IMR-90 (cell line): ENCODE results near the gene MEIS3. TPM values are rescaled to one million over a fixed set of nuclear protein-coding genes. Genes with fewer than 3 reads are reported as not detected.

Source experiments
- ATAC-seq: fragments of 200-7000 bp; cut with Tn5 transposase; 2 replicates; pipeline ENCODE4 v1.9.1; 2020; ENCODE audit warnings: low read depth, mild to moderate bottlenecking, moderate library complexity
- BruUV-seq: library from RNA; stranded (reverse); fragments of 400-500 nt; replicated peaks from 2 replicates; lab custom pipeline; 2021; lab: Mats Ljungman, UMichigan
- CTCF ChIA-PET: fragments of 300-600 bp; formaldehyde crosslinking; extraction: SDS; loops from one replicate; lab custom pipeline; 2021; ENCODE audit warnings: antibody characterized with exemption; lab: Yijun Ruan, JAX
- POLR2A ChIA-PET: fragments of 300-600 bp; sonication (Branson Sonifier 250); formaldehyde crosslinking; loops from one replicate; lab custom pipeline; 2022; ENCODE audit warnings: antibody characterized with exemption; ENCODE audit not compliant: unreplicated experiment; lab: Charles Lee
- DNase-seq: peaks from one replicate; pipeline ENCODE4 v3.0.0; 2013
- H2AFZ ChIP-seq: replicated peaks from 2 replicates; pipeline ENCODE3; 2013; ENCODE audit warnings: low read length, mild to moderate bottlenecking; ENCODE audit not compliant: poor library complexity
- H2AK5ac ChIP-seq: 2 replicates; pipeline ENCODE4 v1.6.1; 2013; ENCODE audit warnings: low read depth, low read length, inconsistent platforms
- H2AK9ac ChIP-seq: replicated peaks from 2 replicates; pipeline ENCODE3; 2013; ENCODE audit warnings: mild to moderate bottlenecking, low read depth, low read length, moderate library complexity; ENCODE audit not compliant: poor library complexity
- H2BK120ac ChIP-seq: 2 replicates; pipeline ENCODE4 v1.6.1; 2013; ENCODE audit warnings: low read depth, low read length, inconsistent platforms
- H2BK15ac ChIP-seq: 3 replicates; pipeline ENCODE4 v1.6.1; 2013; ENCODE audit warnings: low read depth, low read length, inconsistent platforms
- H2BK20ac ChIP-seq: 2 replicates; pipeline ENCODE4 v1.6.1; 2013; ENCODE audit warnings: low read depth, mild to moderate bottlenecking, inconsistent platforms, low read length, moderate library complexity
- H2BK5ac ChIP-seq: 2 replicates; pipeline ENCODE4 v1.6.1; 2013; ENCODE audit warnings: mild to moderate bottlenecking, low read depth, low read length, inconsistent platforms; ENCODE audit not compliant: poor library complexity, severe bottlenecking
- H3K14ac ChIP-seq: replicated peaks from 2 replicates; pipeline ENCODE4 v1.6.1; 2013; ENCODE audit warnings: low read depth, low read length, inconsistent platforms
- H3K18ac ChIP-seq: 2 replicates; pipeline ENCODE4 v1.6.1; 2013; ENCODE audit warnings: low read depth, low read length, control low read depth
- H3K23ac ChIP-seq: 2 replicates; pipeline ENCODE4 v1.6.1; 2013; ENCODE audit warnings: low read depth, low read length, inconsistent platforms
- H3K27ac ChIP-seq: 2 replicates; pipeline ENCODE4 v1.5.1; 2013; ENCODE audit warnings: mild to moderate bottlenecking, control low read depth, low read length; ENCODE audit not compliant: insufficient read depth
- H3K27me3 ChIP-seq: 2 replicates; pipeline ENCODE4 v1.6.1; 2013; ENCODE audit warnings: low read length; ENCODE audit not compliant: control insufficient read depth, insufficient read depth
- H3K36me3 ChIP-seq: 2 replicates; pipeline ENCODE4 v1.6.1; 2013; ENCODE audit warnings: low read length, mixed read lengths; ENCODE audit not compliant: control insufficient read depth, insufficient read depth
- H3K4ac ChIP-seq: 2 replicates; pipeline ENCODE4 v1.6.1; 2013; ENCODE audit warnings: low read depth, low read length, inconsistent platforms
- H3K4me1 ChIP-seq: 2 replicates; pipeline ENCODE4 v1.6.1; 2013; ENCODE audit warnings: low read length, mixed read lengths; ENCODE audit not compliant: control insufficient read depth, insufficient read depth
- H3K4me2 ChIP-seq: 2 replicates; pipeline ENCODE4 v1.6.1; 2013; ENCODE audit warnings: low read depth, mild to moderate bottlenecking, control low read depth, low read length, moderate library complexity
- H3K4me3 ChIP-seq: 2 replicates; pipeline ENCODE4 v1.5.1; 2013; ENCODE audit warnings: low read depth, mild to moderate bottlenecking, control low read depth, low read length, moderate library complexity; ENCODE audit not compliant: insufficient read depth
- H3K56ac ChIP-seq: 2 replicates; pipeline ENCODE4 v1.6.1; 2013; ENCODE audit warnings: low read length, inconsistent platforms; ENCODE audit not compliant: insufficient read depth; ENCODE audit errors: extremely low read depth
- H3K79me1 ChIP-seq, 2 experiments: 2 replicates each; pipeline ENCODE4 v1.6.1; 2013; ENCODE audit warnings: low read length in 2 of 2, inconsistent platforms in 1 of 2, low read depth in 1 of 2
- H3K9ac ChIP-seq: 2 replicates; pipeline ENCODE4 v1.6.1; 2013; ENCODE audit warnings: low read depth, low read length, control low read depth
- H3K9me1 ChIP-seq: 2 replicates; pipeline ENCODE4 v1.6.1; 2013; ENCODE audit warnings: low read length, inconsistent platforms; ENCODE audit not compliant: insufficient read depth
- H3K9me3 ChIP-seq: 2 replicates; pipeline ENCODE4 v1.6.1; 2013; ENCODE audit warnings: low read length; ENCODE audit not compliant: control insufficient read depth, insufficient read depth
- H4K20me1 ChIP-seq: 2 replicates; pipeline ENCODE4 v1.6.1; 2013; ENCODE audit warnings: low read length, inconsistent platforms; ENCODE audit not compliant: insufficient read depth
- H4K5ac ChIP-seq: 2 replicates; pipeline ENCODE4 v1.6.1; 2013; ENCODE audit warnings: mild to moderate bottlenecking, low read depth, low read length, control low read depth
- H4K8ac ChIP-seq, 2 experiments: 2 replicates each; pipeline ENCODE4 v1.6.1; 2013; ENCODE audit warnings: low read depth in 2 of 2, low read length in 2 of 2, control low read depth in 1 of 2, inconsistent platforms in 1 of 2
- H4K91ac ChIP-seq: 2 replicates; pipeline ENCODE4 v1.6.1; 2013; ENCODE audit warnings: low read depth, low read length, inconsistent platforms; ENCODE audit not compliant: insufficient read depth
- BHLHE40 ChIP-seq: fragments of 150-350 bp; IDR thresholded peaks from 2 replicates; pipeline ENCODE4 v1.6.1; 2016; ENCODE audit warnings: mild to moderate bottlenecking, low read depth, low read length
- CHD1 ChIP-seq: IDR thresholded peaks from 2 replicates; pipeline ENCODE4 v1.6.1; 2012; ENCODE audit warnings: low read depth, low read length, improper control_type of control experiment
- CTCF ChIP-seq: conservative IDR thresholded peaks from 2 replicates; pipeline ENCODE4 v1.5.1; 2012; ENCODE audit warnings: mild to moderate bottlenecking, low read depth, low read length, improper control_type of control experiment
- ELK1 ChIP-seq: fragments of 150-350 bp; IDR thresholded peaks from 2 replicates; pipeline ENCODE4 v1.6.1; 2016; ENCODE audit warnings: low read depth, mild to moderate bottlenecking, low read length, moderate library complexity, borderline replicate concordance
- FOS ChIP-seq: fragments of 150-350 bp; IDR thresholded peaks from 2 replicates; pipeline ENCODE4 v1.6.1; 2016; ENCODE audit warnings: low read depth, low read length
- MAZ ChIP-seq: IDR thresholded peaks from 2 replicates; pipeline ENCODE4 v1.6.1; 2012; ENCODE audit warnings: low read depth, mild to moderate bottlenecking, low read length, improper control_type of control experiment, moderate library complexity, borderline replicate concordance
- MXI1 ChIP-seq: IDR thresholded peaks from 2 replicates; pipeline ENCODE4 v1.6.1; 2012; ENCODE audit warnings: low read depth, mild to moderate bottlenecking, low read length, moderate library complexity, borderline replicate concordance
- NFE2L2 ChIP-seq: fragments of 150-350 bp; IDR thresholded peaks from 2 replicates; pipeline ENCODE4 v1.6.1; 2016; ENCODE audit warnings: low read depth, mild to moderate bottlenecking, low read length
- POLR2A ChIP-seq: IDR thresholded peaks from 2 replicates; pipeline ENCODE4 v1.6.1; 2012; ENCODE audit warnings: mild to moderate bottlenecking, low read depth, low read length
- RAD21 ChIP-seq: IDR thresholded peaks from 2 replicates; pipeline ENCODE4 v1.6.1; 2012; ENCODE audit warnings: low read length, improper control_type of control experiment
- RCOR1 ChIP-seq: IDR thresholded peaks from 2 replicates; pipeline ENCODE4 v1.6.1; 2012; ENCODE audit warnings: mild to moderate bottlenecking, low read length, improper control_type of control experiment; ENCODE audit not compliant: insufficient replicate concordance
- RFX5 ChIP-seq: IDR thresholded peaks from 2 replicates; pipeline ENCODE4 v1.8.0; 2012; ENCODE audit warnings: low read depth, mild to moderate bottlenecking, low read length, moderate library complexity
- USF2 ChIP-seq: fragments of 150-350 bp; IDR thresholded peaks from 2 replicates; pipeline ENCODE4 v1.6.1; 2017; ENCODE audit warnings: mild to moderate bottlenecking, antibody characterized with exemption, low read length, low read depth
- WGBS, 2 experiments: methylation state at CpG; one replicate each; pipeline versions ENCODE4 v1.1.5 to v1.1.7; 2013; ENCODE audit warnings: missing lambda C conversion rate in 2 of 2; ENCODE audit not compliant: insufficient read length in 1 of 2; ENCODE audit errors: extremely low coverage in 2 of 2; 5-methylcytosine and 5-hydroxymethylcytosine counted together
- dilution Hi-C: fragments of 300-500 bp; cut with HindIII; formaldehyde crosslinking; loops from one replicate; pipeline ENCODE4 v1.14.3; 2018; ENCODE audit warnings: low sequenced_read_pairs; ENCODE audit not compliant: unreplicated experiment
- in situ Hi-C: fragments of 300-500 bp; cut with MboI; formaldehyde crosslinking; loops from 3 replicates; pipeline ENCODE4 v1.14.3; 2019; ENCODE audit warnings: low sequenced_read_pairs, inconsistent platforms, mixed read lengths
- intact Hi-C: fragments of 100-400 bp; cut with micrococcal nuclease; formaldehyde crosslinking; loops from 2 replicates; pipeline ENCODE4 v1.10.0; 2022
- polyA plus RNA-seq, 3 experiments: library from polyadenylated mRNA; depleted of rRNA; stranded (reverse); fragments of >200 nt; gene quantifications; 2 replicates each; pipeline ENCODE4 v1.2.3, GENCODE V29; 2012; ENCODE audit warnings: low replicate concordance in 1 of 3
- total RNA-seq: library from RNA; depleted of rRNA; stranded (reverse); fragments of >200 nt; gene quantifications from 2 replicates; pipeline ENCODE4 v1.2.3, GENCODE V29; 2012

Gene MEIS3
- total and polyA plus RNA-seq, 2 of the 4 experiments (the other 2 are of a cell fraction) = 32.4 to 33.0 TPM

GRCh38 chr19:47377208-47377701 is 42.1 kb downstream of the MEIS3 start:
- Histone ChIP-seq H3K4me3 (no peak overlapping the region), H2AK5ac (no peak overlapping the region), H2BK15ac (no peak overlapping the region), H3K36me3 (peaks cover 82% of the 10 kb centered on the region), H3K9ac (no peak overlapping the region), H2BK5ac (no peak overlapping the region), H2AK9ac (no peak overlapping the region), H4K20me1 (peaks cover 10% of the 10 kb centered on the region; the same call in 1 of the 2 replicates), H4K5ac (no peak overlapping the region), H3K4me1 (no peaks in the 10 kb centered on the region), H3K27ac (no peak overlapping the region), H3K27me3 (no peaks in the 10 kb centered on the region), H3K79me1 (peaks cover 1 to 5% of the 10 kb centered on the region in 2 experiments; a peak in 1 of 4 replicates), H3K56ac (no peak overlapping the region), H2BK120ac (no peak overlapping the region), H3K9me1 (0 out of 2 replicates have a peak, but pooled peaks cover 1% of the 10 kb centered on the region), H2BK20ac (no peak overlapping the region), H3K4me2 (no peak overlapping the region), H3K23ac (no peak overlapping the region), H3K4ac (no peak overlapping the region), H3K9me3 (no peaks in the 10 kb centered on the region), H4K8ac (no peak overlapping the region), H2AFZ (no peak overlapping the region), H4K91ac (no peak overlapping the region), H3K18ac (no peak overlapping the region), H3K14ac (no peak overlapping the region)
- in situ Hi-C loops = no loop called here
- DNase-seq (no peak), ATAC-seq (no peak)
- BruUV-seq = no TSS peak
- WGBS, 2 experiments = 91% methylated on average over 13 of the region's 16 CpGs; no CpG with 5 or more reads in 1 of the 2 experiments
- dilution Hi-C loops = no loop called here
- intact Hi-C loops = no loop called here
- CTCF ChIA-PET = no interaction called here
- POLR2A ChIA-PET = no interaction called here
- TF ChIP-seq NFE2L2 = no peak
- TF ChIP-seq ELK1 = no peak
- TF ChIP-seq MXI1 = no peak
- TF ChIP-seq MAZ = no peak
- TF ChIP-seq BHLHE40 = no peak
- no peak for TF ChIP-seq FOS
- no peak for TF ChIP-seq POLR2A
- no peak for TF ChIP-seq RCOR1
- TF ChIP-seq RAD21 = no peak
- no peak for TF ChIP-seq CHD1
- TF ChIP-seq CTCF = no peak
- TF ChIP-seq USF2 = no peak
- no peak for TF ChIP-seq RFX5
